ENCODE results near the gene MRPL18.

The MRPL18 gene

DNA sequence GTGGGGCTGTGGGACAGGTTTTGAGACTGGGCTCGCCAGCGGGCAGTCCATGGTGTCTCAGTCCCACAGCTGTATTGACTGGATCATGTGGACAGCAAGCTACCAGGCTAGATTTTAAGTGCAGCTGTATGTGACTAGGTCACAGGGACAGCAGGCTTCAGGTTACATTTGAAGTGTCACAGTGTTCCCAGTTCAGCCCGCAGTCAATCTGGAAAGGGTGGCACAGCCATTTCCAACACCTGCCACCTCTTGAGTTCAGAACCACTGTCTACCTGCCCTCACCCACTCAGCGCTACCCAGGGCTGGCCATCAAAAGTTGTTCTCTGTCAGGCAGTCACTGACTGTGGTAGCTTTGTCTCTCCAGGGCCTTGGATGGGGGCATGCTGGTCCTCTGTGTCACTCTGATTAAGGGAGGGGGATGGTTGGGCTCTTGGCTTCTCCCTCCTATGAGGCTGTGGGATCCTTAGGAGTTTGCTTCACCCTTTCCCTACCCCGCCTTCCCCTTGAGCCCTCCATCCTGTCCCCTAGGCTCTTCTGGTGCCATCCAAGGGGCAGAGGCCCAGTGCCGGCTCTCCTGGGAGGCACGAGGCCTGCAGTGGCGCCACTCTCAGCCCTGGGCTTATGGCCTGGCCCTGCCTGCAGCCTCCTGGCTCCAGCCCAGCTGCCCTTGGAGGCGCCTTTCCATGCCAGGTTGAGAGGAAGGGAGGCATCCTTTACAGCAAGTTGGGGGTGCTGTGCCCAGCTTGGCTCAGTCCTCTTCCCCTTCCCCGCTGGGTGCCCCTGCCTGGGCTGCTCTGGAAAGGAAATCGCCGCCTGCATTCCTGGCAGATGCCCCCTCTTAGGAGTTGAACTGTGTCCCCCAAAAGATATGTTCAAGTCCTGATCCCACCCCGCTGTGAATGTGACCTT is 54.7 kb downstream of the MRPL18 start:
- no peak for DNase-seq

Measured in NCI-H446 treated with DMSO at 0.1 percent for 48 hours (cell line).